GM10248 (cell line): ENCODE data around the gene HIRA.

Source experiments
- CTCF ChIA-PET: fragments of 300-600 bp; sonication (Branson Sonifier 250); formaldehyde crosslinking; extraction: SDS; loops from one replicate; lab custom pipeline; 2021; ENCODE audit warnings: antibody characterized with exemption; lab: Yijun Ruan, JAX
- POLR2A ChIA-PET: fragments of 350-650 bp; sonication (Branson Sonifier 250); formaldehyde crosslinking; extraction: SDS; loops from one replicate; lab custom pipeline; 2020; ENCODE audit warnings: antibody characterized with exemption; lab: Yijun Ruan, JAX
- DNase-seq: peaks from one replicate; pipeline ENCODE4 v3.0.0; 2012; ENCODE audit errors: extremely low spot score
- CTCF ChIP-seq: IDR thresholded peaks from 2 replicates; pipeline ENCODE4 v1.5.1; 2012; ENCODE audit warnings: mild to moderate bottlenecking, low read depth; ENCODE audit errors: extremely low read depth, missing control alignments, control extremely low read depth

HIRA gene

DNA sequence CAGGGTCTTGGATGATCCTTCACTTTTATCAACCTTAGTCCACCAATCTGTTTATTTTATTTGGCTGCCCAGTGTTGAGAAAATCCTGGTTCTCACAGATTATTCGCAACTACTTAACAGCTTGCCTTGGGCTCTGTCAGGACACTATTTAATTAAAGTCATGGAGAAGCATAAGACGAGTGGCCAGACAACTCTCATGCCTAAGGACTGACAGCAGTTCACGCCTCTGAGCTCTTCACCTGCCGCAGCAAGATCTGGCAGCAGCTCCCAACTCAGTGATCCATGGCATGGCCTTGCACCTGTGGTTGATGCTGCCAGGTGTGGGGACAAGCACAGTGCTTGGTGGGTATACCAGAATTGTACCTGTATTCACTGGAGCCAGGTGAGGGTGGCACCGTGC lies 37.8 kb downstream of the HIRA start:
- no peak for DNase-seq
- no peak for TF ChIP-seq CTCF
- CTCF ChIA-PET = interaction anchor here (0.9 kb wide), 2 partner anchors 8 to 11 kb away, joined by 6 read pairs; no protein-coding TSS in a partner anchor
- POLR2A ChIA-PET = no interaction called here

DNA sequence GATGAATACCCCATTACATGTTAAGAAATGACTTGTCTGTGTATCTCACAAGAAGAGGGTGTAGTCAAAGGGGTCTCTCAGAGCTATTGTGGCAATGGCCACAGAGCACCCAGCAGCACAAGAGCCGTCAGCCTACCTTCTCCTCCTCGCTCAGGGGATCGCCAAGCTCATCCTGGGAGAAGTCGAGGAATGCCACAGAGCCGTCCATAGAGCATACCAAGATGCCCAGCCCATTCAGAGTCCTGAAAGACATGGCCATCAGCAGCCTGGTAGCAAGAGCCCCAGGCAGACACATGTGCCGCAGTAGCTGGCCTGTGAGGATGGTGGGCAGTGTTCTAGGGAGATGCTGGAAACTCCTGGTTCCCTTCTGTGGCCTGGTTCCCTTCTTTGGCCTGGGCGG lies 44.0 kb downstream of the HIRA start:
- CTCF ChIA-PET = interaction anchor here (1.4 to 2.2 kb wide), 3 partner anchors 8 to 21 kb away, joined by 3 to 8 read pairs (median 4); no protein-coding TSS in a partner anchor
- TF ChIP-seq CTCF = no peak
- no peak for DNase-seq
- POLR2A ChIA-PET = no interaction called here

GRCh38 chr22:19387038-19387437 lies 44.5 kb downstream of the HIRA start:
- ChIA-PET POLR2A (no interaction called here), CTCF (interaction anchor here (1.5 to 2.2 kb wide), 2 partner anchors 9 to 11 kb away, joined by 4 to 8 read pairs; no protein-coding TSS in a partner anchor)
- DNase-seq = no peak
- TF ChIP-seq CTCF = no peak

DNA sequence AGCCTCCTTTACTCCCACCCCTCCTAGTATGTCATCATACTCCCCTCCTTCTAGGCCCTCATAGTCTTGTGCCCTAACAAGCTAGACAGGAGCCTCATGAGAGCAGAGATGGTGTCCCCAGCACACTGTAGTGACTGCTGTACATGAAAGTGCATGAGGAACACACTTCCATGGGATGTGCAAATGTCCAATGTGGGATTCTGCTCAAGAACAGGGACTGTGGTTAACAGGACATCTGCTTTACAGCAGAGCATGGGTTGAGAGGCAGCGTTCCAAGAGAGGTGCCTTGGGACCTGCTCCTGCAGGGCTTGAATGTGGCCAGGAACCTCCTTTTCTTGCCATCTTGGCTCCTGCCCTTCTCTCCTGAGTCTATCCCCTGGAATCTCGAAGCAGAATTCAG lies 45.3 kb downstream of the HIRA start:
- TF ChIP-seq CTCF = no peak
- ChIA-PET POLR2A (no interaction called here), CTCF (interaction anchor here (1.2 to 2.2 kb wide), 3 partner anchors 8 to 34 kb away, joined by 3 to 8 read pairs (median 6); no protein-coding TSS in a partner anchor)
- no peak for DNase-seq

DNA sequence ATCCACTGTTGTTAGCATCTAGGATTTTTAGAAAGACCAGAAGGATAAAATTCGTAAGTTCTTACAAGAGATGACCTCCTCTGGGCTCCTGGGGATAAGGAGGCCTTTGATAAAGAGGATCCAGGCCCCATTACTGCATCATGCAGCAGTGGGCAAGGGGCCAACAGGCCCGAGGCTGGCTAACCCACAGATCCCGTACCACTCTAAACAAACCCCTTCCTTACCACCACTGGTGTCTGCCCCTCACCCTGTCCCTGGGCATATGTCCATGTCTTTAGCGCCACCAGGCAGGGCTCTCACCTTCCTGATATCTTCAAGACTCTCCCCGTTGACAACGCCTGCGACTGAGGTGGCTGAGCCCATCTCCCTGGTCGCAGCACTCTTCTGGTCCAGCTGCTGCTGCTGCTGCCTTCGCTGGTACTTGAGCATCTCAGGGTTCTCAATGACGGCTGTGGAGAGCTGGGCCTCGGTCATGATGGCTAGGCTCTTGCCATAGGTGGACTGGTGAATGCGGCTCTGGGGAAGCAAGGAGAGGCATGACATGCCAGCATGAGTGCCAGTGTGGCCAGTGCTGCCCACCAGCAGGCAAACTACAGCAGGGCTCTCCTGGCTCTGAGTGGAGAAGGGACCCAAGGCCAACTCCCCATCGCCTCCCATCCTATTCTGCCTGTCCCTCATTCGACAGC lies 46.2 kb downstream of the HIRA start:
- ChIA-PET CTCF (interaction anchor here (1.0 to 2.2 kb wide), 4 partner anchors 9 to 35 kb away, joined by 3 to 8 read pairs (median 4); no protein-coding TSS in a partner anchor), POLR2A (no interaction called here)
- DNase-seq = no peak
- no peak for TF ChIP-seq CTCF

- ChIA-PET CTCF (interaction anchor here (1.9 kb wide), 1 partner anchor 11 kb away, joined by 6 read pairs; no protein-coding TSS in a partner anchor), POLR2A (no interaction called here)
- DNase-seq = no peak
- TF ChIP-seq CTCF = no peak
These were observed 48.2 kb downstream of the HIRA start for GRCh38 chr22:19383292-19383691.
